AG20443 (cell line): Measurements from ENCODE around the gene ARHGAP8.
A peak's percentile ranks its signal among the peaks of the same experiment; 100 is the strongest.
"Not testable (repeated sequence)": the region's sequence is repeated elsewhere in the genome, so short reads cannot be mapped to it uniquely, and the experiment has no call there.

Source experiments
- DNase-seq: peaks from one replicate; pipeline ENCODE4 v3.0.0; 2012; ENCODE audit warnings: low spot score, mixed read lengths

The ARHGAP8 gene

GRCh38 chr22:44739666-44740065 is 12.7 kb upstream of the ARHGAP8 start:
- DNase-seq = not testable (repeated sequence)

- DNase-seq = no peak
These were observed 12.1 kb upstream of the ARHGAP8 start for GRCh38 chr22:44740307-44740706.

GRCh38 chr22:44741929-44742328 is 10.4 kb upstream of the ARHGAP8 start:
- DNase-seq = no peak

GRCh38 chr22:44743247-44743646 is 9.1 kb upstream of the ARHGAP8 start:
- no peak for DNase-seq

GRCh38 chr22:44743804-44744211 is 8.6 kb upstream of the ARHGAP8 start:
- DNase-seq = no peak

GRCh38 chr22:44745853-44746789 is 6.3 kb upstream of the ARHGAP8 start:
- DNase-seq = no peak

- not testable (repeated sequence) for DNase-seq
These were observed 4.6 kb upstream of the ARHGAP8 start for GRCh38 chr22:44747784-44748127.

GRCh38 chr22:44748524-44748923 is 3.9 kb upstream of the ARHGAP8 start:
- DNase-seq = no peak

GRCh38 chr22:44750481-44750880 is 1.9 kb upstream of the ARHGAP8 start:
- no peak for DNase-seq

- no peak for DNase-seq
These were observed 1.0 kb downstream of the ARHGAP8 start for GRCh38 chr22:44753189-44754042.

- no peak for DNase-seq
These were observed 2.6 kb downstream of the ARHGAP8 start for GRCh38 chr22:44754998-44755397.

GRCh38 chr22:44755417-44755816 is 3.0 kb downstream of the ARHGAP8 start:
- DNase-seq = no peak

GRCh38 chr22:44755956-44756361 is 3.6 kb downstream of the ARHGAP8 start:
- DNase-seq = no peak

- peak; percentile 51 for DNase-seq
These were observed 6.1 kb downstream of the ARHGAP8 start for GRCh38 chr22:44758344-44758973.

GRCh38 chr22:44759001-44759400 is 6.6 kb downstream of the ARHGAP8 start:
- DNase-seq = no peak

GRCh38 chr22:44759430-44760310 is 7.3 kb downstream of the ARHGAP8 start:
- no peak for DNase-seq

- no peak for DNase-seq
These were observed 8.1 kb downstream of the ARHGAP8 start for GRCh38 chr22:44760476-44760875.

GRCh38 chr22:44761025-44761424 is 8.7 kb downstream of the ARHGAP8 start:
- no peak for DNase-seq

GRCh38 chr22:44764373-44764772 is 12.0 kb downstream of the ARHGAP8 start:
- DNase-seq = no peak

GRCh38 chr22:44764974-44765373 is 12.6 kb downstream of the ARHGAP8 start:
- DNase-seq = no peak

- DNase-seq = peak; percentile 40
These were observed 13.4 kb downstream of the ARHGAP8 start for GRCh38 chr22:44765571-44766285.
